ENCODE results near the gene BMPER.

DNA sequence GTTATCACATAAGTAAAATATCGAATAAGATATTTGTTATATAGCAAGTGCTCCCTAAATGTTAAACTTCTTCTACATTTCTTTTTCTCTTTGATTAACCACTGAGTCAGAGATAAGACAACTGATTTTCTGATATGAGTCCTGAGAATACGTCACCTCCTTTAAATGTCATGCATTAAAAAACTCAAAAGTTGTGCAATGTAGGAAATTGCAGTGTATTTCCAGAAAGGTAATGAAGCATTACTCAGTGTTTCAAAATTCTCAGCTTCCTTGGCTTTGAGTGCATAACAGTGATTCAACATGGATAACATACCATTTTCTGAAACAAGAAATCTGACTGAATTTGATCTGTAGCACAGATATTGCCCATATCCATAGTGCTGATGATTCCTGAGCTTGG, 155.8 kb downstream of the BMPER start:
- TF ChIP-seq, protein P1, sequence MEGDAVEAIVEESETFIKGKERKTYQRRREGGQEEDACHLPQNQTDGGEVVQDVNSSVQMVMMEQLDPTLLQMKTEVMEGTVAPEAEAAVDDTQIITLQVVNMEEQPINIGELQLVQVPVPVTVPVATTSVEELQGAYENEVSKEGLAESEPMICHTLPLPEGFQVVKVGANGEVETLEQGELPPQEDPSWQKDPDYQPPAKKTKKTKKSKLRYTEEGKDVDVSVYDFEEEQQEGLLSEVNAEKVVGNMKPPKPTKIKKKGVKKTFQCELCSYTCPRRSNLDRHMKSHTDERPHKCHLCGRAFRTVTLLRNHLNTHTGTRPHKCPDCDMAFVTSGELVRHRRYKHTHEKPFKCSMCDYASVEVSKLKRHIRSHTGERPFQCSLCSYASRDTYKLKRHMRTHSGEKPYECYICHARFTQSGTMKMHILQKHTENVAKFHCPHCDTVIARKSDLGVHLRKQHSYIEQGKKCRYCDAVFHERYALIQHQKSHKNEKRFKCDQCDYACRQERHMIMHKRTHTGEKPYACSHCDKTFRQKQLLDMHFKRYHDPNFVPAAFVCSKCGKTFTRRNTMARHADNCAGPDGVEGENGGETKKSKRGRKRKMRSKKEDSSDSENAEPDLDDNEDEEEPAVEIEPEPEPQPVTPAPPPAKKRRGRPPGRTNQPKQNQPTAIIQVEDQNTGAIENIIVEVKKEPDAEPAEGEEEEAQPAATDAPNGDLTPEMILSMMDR (tag by site-specific recombination; IDR thresholded peaks at IDR 0.05), result no peak
- TF ChIP-seq ZFP41 (tag by site-specific recombination; IDR thresholded peaks at IDR 0.05; ENCODE audit: borderline replicate concordance) (no peak), ZNF121 (tag by site-specific recombination; IDR thresholded peaks at IDR 0.05) (no peak), SCRT1 (tag by site-specific recombination; IDR thresholded peaks at IDR 0.05; ENCODE audit: borderline replicate concordance) (no peak), ZNF140 (tag by site-specific recombination; IDR thresholded peaks at IDR 0.05) (no peak), ZNF629 (tag by site-specific recombination; IDR thresholded peaks at IDR 0.05) (no peak)
- TF ChIP-seq, protein P2, sequence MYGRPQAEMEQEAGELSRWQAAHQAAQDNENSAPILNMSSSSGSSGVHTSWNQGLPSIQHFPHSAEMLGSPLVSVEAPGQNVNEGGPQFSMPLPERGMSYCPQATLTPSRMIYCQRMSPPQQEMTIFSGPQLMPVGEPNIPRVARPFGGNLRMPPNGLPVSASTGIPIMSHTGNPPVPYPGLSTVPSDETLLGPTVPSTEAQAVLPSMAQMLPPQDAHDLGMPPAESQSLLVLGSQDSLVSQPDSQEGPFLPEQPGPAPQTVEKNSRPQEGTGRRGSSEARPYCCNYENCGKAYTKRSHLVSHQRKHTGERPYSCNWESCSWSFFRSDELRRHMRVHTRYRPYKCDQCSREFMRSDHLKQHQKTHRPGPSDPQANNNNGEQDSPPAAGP (tag by site-specific recombination; IDR thresholded peaks at IDR 0.05), result no peak
- TF ChIP-seq, protein P3, sequence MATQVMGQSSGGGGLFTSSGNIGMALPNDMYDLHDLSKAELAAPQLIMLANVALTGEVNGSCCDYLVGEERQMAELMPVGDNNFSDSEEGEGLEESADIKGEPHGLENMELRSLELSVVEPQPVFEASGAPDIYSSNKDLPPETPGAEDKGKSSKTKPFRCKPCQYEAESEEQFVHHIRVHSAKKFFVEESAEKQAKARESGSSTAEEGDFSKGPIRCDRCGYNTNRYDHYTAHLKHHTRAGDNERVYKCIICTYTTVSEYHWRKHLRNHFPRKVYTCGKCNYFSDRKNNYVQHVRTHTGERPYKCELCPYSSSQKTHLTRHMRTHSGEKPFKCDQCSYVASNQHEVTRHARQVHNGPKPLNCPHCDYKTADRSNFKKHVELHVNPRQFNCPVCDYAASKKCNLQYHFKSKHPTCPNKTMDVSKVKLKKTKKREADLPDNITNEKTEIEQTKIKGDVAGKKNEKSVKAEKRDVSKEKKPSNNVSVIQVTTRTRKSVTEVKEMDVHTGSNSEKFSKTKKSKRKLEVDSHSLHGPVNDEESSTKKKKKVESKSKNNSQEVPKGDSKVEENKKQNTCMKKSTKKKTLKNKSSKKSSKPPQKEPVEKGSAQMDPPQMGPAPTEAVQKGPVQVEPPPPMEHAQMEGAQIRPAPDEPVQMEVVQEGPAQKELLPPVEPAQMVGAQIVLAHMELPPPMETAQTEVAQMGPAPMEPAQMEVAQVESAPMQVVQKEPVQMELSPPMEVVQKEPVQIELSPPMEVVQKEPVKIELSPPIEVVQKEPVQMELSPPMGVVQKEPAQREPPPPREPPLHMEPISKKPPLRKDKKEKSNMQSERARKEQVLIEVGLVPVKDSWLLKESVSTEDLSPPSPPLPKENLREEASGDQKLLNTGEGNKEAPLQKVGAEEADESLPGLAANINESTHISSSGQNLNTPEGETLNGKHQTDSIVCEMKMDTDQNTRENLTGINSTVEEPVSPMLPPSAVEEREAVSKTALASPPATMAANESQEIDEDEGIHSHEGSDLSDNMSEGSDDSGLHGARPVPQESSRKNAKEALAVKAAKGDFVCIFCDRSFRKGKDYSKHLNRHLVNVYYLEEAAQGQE (tag by site-specific recombination; IDR thresholded peaks at IDR 0.05), result no peak
- TF ChIP-seq, protein P4, sequence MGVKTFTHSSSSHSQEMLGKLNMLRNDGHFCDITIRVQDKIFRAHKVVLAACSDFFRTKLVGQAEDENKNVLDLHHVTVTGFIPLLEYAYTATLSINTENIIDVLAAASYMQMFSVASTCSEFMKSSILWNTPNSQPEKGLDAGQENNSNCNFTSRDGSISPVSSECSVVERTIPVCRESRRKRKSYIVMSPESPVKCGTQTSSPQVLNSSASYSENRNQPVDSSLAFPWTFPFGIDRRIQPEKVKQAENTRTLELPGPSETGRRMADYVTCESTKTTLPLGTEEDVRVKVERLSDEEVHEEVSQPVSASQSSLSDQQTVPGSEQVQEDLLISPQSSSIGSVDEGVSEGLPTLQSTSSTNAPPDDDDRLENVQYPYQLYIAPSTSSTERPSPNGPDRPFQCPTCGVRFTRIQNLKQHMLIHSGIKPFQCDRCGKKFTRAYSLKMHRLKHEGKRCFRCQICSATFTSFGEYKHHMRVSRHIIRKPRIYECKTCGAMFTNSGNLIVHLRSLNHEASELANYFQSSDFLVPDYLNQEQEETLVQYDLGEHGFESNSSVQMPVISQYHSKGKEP (tag by site-specific recombination; IDR thresholded peaks at IDR 0.05), result no peak
